Cardiac muscle cell (in vitro differentiated cells and primary cell): ENCODE results near the gene EDNRA. TPM values are rescaled to one million over a fixed set of nuclear protein-coding genes. Genes with fewer than 3 reads are reported as not detected.

Experiments
- DNase-seq, 2 donors: peaks; one replicate each; pipeline versions ENCODE4 v3.0.0 to v3.0.0-alpha.2; 2010 to 2017; ENCODE audit warnings: low read depth in 1 of 2, low spot score in 1 of 2
- H3K27ac ChIP-seq: fragments of 200-600 bp; sonication (generic); 2 replicates; pipeline ENCODE4 v1.5.1; 2016
- H3K27me3 ChIP-seq: fragments of 200-600 bp; sonication (generic); 2 replicates; pipeline ENCODE4 v1.6.0; 2016; ENCODE audit warnings: control low read depth
- H3K36me3 ChIP-seq: fragments of 200-600 bp; sonication (generic); 2 replicates; pipeline ENCODE4 v1.5.1; 2016; ENCODE audit warnings: control low read depth
- H3K4me1 ChIP-seq: fragments of 200-600 bp; sonication (generic); 2 replicates; pipeline ENCODE4 v1.8.1; 2017; ENCODE audit warnings: low read depth, mild to moderate bottlenecking, mixed run types
- H3K4me3 ChIP-seq: fragments of 200-600 bp; sonication (generic); 2 replicates; pipeline ENCODE4 v1.5.1; 2016; ENCODE audit warnings: mild to moderate bottlenecking
- H3K9me3 ChIP-seq: fragments of 200-600 bp; sonication (generic); 2 replicates; pipeline ENCODE4 v1.5.1; 2017; ENCODE audit warnings: low read depth, mild to moderate bottlenecking, control low read depth
- CTCF ChIP-seq: IDR thresholded peaks from 2 replicates; pipeline ENCODE4 v1.5.1; 2012; ENCODE audit warnings: low read depth, mild to moderate bottlenecking, low read length
- polyA plus RNA-seq: library from polyadenylated mRNA; unstranded; fragments of >200 nt; fragmentation: Nextera tagmentation; extraction: Ambion mirVana; gene quantifications from 2 replicates; pipeline ENCODE4 v1.2.1, GENCODE V29; 2016
- total RNA-seq: library from RNA; depleted of rRNA; stranded (reverse); fragments of >200 nt; gene quantifications from 2 replicates; pipeline ENCODE4 v1.2.3, GENCODE V29; 2016

The EDNRA gene
- total and polyA plus RNA-seq, 2 experiments from 2014 or later, result 24.2 to 43.1 TPM

GRCh38 chr4:147548256-147548655, 67.4 kb downstream of the EDNRA start:
- no peaks in the 10 kb centered on the region for H3K9me3 ChIP-seq
- no peak for DNase-seq
- TF ChIP-seq CTCF, result no peak
- peaks cover 3% of the 10 kb centered on the region for H3K36me3 ChIP-seq
- H3K27ac ChIP-seq, result no peak overlapping the region
- no peaks in the 10 kb centered on the region for H3K4me1 ChIP-seq
- H3K4me3 ChIP-seq, result no peak overlapping the region
- H3K27me3 ChIP-seq, result no peaks in the 10 kb centered on the region

GRCh38 chr4:147550626-147551246, 69.8 kb downstream of the EDNRA start:
- H3K27ac ChIP-seq, result no peak overlapping the region
- no peaks in the 10 kb centered on the region for H3K4me1 ChIP-seq
- H3K9me3 ChIP-seq, result no peaks in the 10 kb centered on the region
- H3K36me3 ChIP-seq, result no peaks in the 10 kb centered on the region
- no peaks in the 10 kb centered on the region for H3K27me3 ChIP-seq
- no peak for TF ChIP-seq CTCF
- no peak overlapping the region for H3K4me3 ChIP-seq
- DNase-seq, result peak in 1 of 2 donors; percentile 51

- no peak overlapping the region for H3K27ac ChIP-seq
- peak in 1 of 2 donors; percentile 67 for DNase-seq
- H3K9me3 ChIP-seq, result no peaks in the 10 kb centered on the region
Observed at GRCh38 chr4:147560625-147561024, 79.7 kb downstream of the EDNRA start.

GRCh38 chr4:147566762-147567161, 85.9 kb downstream of the EDNRA start:
- Histone ChIP-seq H3K4me3 (no peak overlapping the region), H3K4me1 (no peaks in the 10 kb centered on the region), H3K36me3 (no peaks in the 10 kb centered on the region), H3K27ac (no peak overlapping the region), H3K9me3 (no peaks in the 10 kb centered on the region), H3K27me3 (no peaks in the 10 kb centered on the region)
- no peak for TF ChIP-seq CTCF
- no peak for DNase-seq

More at GRCh38 chr4:147560625-147561024, 79.7 kb downstream of the EDNRA start:
- H3K36me3 ChIP-seq, result no peaks in the 10 kb centered on the region
- H3K4me3 ChIP-seq, result no peak overlapping the region
- TF ChIP-seq CTCF, result no peak
- no peaks in the 10 kb centered on the region for H3K27me3 ChIP-seq
- H3K4me1 ChIP-seq, result no peaks in the 10 kb centered on the region

- H3K27ac ChIP-seq, result no peak overlapping the region
- no peak for DNase-seq
- no peak for TF ChIP-seq CTCF
- H3K27me3 ChIP-seq, result no peaks in the 10 kb centered on the region
- no peaks in the 10 kb centered on the region for H3K36me3 ChIP-seq
- no peaks in the 10 kb centered on the region for H3K9me3 ChIP-seq
- no peak overlapping the region for H3K4me3 ChIP-seq
- H3K4me1 ChIP-seq, result no peaks in the 10 kb centered on the region
Observed at GRCh38 chr4:147567276-147567675, 86.4 kb downstream of the EDNRA start.
